NCI-H2227 (cell line): Measurements from ENCODE around the gene FAM193A.
A peak's percentile ranks its signal among the peaks of the same experiment; 100 is the strongest.
"Not testable (repeated sequence)": the region's sequence is repeated elsewhere in the genome, so short reads cannot be mapped to it uniquely, and the experiment has no call there.

ENCODE experiments used
- DNase-seq: peaks from one replicate; lab custom pipeline; 2025; ENCODE audit not compliant: unreplicated experiment; lab: John Stamatoyannopoulos, UW

FAM193A gene

DNA sequence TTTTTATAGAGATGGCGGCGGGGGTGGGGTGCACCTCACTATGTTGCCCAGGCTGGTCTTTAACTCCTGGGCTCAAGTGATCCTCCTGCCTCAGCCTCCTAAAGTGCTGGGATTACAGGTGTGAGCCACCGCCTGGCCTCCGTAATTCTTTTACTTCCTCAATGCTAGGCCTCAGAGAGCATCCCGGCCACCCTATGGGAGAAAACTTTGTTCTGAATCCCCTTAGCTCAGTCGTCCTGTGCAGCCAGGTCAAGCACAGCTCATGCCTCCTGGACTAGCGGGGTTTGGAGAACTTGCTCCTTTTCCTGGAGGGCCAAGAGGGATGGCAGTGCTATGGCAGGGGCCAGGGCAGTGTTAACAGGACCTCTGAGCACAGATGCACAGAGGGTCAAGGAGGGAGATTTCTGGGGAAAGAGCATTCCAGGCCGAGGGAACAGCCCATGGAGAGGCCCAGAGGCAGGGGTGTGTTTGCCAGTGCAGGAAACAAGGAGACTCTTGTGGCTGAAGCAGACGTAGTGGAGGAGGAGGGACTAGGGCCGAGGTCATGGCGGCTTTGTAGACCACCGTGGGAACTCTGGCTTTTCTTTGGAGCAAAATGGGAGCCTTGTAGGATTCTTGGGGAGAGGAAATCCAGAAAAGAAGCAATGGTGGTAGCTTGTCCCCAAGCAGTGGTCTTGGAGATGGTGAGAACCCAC lies 229.5 kb downstream of the FAM193A start:
- DNase-seq, result no peak

DNA sequence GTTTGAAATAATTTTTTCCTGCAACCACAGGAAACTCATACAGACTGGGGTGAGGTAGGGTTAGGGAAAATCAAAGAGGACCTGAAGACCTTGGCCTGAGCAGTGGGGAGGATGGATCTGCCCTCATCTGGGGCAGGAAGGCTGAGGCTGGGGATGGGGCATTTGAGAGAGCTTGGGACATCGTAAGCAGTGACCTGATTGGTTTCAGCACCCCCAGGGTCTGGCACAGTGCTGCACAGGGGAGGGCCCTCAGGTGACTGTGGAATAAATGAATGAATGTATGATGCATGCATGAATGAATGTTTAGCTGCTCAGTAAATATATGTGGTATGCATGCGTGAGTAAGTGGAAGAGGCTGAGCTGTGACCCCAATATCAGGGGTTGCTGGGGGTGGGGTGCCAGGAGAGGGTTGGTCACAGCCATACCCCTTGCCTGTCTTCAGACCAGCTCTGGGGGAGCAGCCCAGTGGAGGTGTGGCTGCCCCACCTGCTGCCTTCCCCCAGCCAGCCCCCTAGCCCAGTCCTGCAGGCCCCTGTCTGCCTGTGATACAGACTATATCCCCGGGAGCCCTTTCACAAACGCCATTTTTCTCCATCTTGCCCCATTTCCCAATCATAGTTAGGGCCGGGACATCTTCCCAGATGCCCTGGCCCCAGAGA lies 230.7 kb downstream of the FAM193A start:
- DNase-seq, result no peak

DNA sequence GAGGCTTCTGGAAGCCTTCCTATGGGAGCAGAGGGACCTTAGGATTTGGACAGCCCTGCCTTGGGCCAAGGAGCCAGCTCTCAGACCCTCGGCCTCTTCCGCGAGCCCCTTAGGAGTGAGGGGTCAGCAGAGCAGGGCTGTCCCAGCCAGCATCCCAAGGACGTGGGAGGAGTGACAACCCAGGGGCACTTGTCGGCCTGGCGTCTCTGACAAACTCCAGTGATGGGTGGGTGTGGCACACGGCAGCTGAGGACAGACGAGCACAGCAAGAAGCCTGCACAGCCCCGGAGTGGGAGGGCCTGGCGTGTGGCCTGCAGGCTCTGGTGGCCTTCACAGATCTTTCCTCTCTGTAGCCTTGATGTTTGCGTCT lies 231.2 kb downstream of the FAM193A start:
- peak; percentile 7 for DNase-seq

DNA sequence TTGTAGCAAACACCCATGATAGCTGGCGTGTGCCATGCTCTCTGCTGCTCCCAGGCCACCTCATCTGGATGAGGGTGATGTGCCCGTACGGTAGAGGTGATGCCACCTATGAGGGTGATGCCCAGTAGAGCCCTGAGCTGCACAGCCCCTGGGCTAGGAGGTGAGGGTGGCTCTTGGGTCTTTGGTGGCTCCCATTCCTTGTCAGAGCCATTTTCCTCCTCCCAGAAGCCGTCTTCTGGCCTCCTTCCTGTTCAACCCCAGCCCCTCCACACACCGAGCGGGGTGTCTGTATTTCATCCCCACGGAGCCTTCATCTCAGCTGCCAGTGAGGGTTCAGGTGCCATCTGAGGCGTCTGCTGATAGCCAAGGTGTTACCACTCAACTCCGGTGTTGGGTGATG lies 231.7 kb downstream of the FAM193A start:
- no peak for DNase-seq

DNA sequence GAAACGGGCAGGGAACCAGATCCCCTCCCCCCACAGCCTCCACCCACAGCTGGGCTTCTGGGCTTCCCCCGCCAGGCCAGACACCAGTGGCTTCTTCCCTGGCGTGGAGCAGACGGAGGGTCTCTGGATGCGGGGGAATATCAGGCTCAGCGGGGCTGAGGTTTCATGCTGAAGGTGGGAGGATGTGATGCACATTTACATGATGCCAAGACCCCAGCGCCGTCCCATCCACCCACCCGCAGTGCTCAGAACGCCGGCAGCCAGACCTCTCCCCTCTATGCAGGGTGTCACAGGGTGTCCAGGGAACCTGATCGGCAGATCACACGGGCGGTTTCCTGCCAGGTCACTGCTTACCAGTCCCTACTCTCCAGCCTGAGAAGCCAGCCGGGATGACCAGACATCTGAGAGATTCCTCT lies 232.5 kb downstream of the FAM193A start:
- no peak for DNase-seq

DNA sequence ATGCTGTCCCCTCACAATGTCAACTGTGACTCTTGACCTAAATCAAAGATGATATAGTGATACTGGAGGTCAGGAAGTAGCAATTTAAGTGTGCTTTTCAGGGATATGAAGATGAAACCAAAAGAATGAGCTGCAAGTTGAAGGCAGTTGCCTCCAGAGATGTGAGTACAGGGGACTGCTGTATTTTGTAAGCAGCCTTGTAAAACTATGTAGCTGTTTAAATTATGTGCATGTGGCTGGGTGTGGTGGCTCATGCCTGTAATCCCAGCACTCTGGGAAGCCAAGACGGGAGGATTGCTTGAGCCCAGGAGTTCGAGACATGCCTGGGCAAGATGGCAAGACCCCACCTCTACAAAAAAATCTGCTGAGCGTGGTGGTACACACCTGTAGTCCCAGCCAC lies 234.8 kb downstream of the FAM193A start:
- DNase-seq, result no peak

DNA sequence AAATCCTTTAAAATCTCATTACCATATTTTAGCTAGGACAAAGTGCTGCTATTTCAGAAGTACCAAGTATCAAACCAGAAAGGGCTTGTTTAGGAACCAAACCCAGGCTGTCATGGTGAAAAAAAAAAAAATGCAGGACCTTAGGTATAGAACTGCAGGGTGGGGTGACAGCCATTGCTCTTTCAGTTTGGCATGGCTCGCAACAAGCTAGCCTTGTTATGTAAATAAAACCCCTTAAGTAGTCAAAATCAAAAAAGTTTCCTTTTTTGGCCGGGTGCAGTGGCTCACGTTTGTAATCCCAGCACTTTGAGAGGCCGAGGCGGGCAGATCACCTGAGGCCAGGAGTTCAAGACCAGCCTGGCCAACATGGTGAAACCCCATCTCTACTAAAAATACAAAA lies 244.2 kb downstream of the FAM193A start:
- not testable (repeated sequence) for DNase-seq

DNA sequence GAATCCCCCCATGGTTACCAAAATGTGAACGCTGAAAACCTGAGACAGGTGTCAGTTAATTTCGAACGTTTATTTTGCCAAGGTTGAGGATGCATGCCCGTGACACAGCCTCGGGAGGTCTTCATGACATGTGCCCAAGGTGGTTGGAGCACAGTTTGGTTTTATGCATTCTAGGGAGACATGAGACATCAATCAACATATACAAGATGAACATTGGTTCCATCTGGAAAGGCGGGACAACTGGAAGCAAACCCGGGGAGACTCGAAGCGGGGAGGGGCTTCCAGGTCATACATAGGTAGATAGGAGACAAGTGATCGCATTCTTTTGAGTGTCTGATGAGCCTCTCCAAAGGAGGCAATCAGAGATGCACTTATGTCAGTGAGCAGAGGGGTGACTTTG lies 245.5 kb downstream of the FAM193A start:
- no peak for DNase-seq
